AG04449 (cell line): ENCODE measurements around the gene MYO1E.

Source experiments
- CTCF ChIA-PET: fragments of 350-600 bp; formaldehyde crosslinking; extraction: SDS; loops from one replicate; lab custom pipeline; 2021; ENCODE audit warnings: antibody characterized with exemption; lab: Yijun Ruan, JAX
- POLR2A ChIA-PET: fragments of 400-600, 350-600 bp; formaldehyde crosslinking; extraction: SDS; loops from one replicate; lab custom pipeline; 2020; ENCODE audit warnings: antibody characterized with exemption, inconsistent platforms; lab: Yijun Ruan, JAX
- DNase-seq: peaks from one replicate; pipeline ENCODE4 v3.0.0-alpha.2; 2010; ENCODE audit warnings: low read depth, low spot score
- H3K4me3 ChIP-seq: 2 replicates; pipeline ENCODE4 v1.5.1; 2011; ENCODE audit warnings: low read depth, mild to moderate bottlenecking, control low read depth, low read length
- CTCF ChIP-seq: IDR thresholded peaks from one replicate; pipeline ENCODE4 v1.5.1; 2011; ENCODE audit warnings: mild to moderate bottlenecking, moderate library complexity, low read length, control low read depth, inconsistent platforms; ENCODE audit not compliant: insufficient read depth; ENCODE audit errors: missing control alignments

Gene MYO1E

GRCh38 chr15:59315914-59316451 is 56.7 kb downstream of the MYO1E start:
- no peak for DNase-seq
- no peak for TF ChIP-seq CTCF
- CTCF ChIA-PET, result interaction anchor here (1.5 to 1.7 kb wide), 4 partner anchors 9 to 69 kb away, joined by 4 to 9 read pairs (median 6); no protein-coding TSS in a partner anchor
- no peak overlapping the region for H3K4me3 ChIP-seq
- POLR2A ChIA-PET, result interaction anchor here (1.9 kb wide), 1 partner anchor 16 kb away, joined by 8 read pairs; no protein-coding TSS in a partner anchor

DNA sequence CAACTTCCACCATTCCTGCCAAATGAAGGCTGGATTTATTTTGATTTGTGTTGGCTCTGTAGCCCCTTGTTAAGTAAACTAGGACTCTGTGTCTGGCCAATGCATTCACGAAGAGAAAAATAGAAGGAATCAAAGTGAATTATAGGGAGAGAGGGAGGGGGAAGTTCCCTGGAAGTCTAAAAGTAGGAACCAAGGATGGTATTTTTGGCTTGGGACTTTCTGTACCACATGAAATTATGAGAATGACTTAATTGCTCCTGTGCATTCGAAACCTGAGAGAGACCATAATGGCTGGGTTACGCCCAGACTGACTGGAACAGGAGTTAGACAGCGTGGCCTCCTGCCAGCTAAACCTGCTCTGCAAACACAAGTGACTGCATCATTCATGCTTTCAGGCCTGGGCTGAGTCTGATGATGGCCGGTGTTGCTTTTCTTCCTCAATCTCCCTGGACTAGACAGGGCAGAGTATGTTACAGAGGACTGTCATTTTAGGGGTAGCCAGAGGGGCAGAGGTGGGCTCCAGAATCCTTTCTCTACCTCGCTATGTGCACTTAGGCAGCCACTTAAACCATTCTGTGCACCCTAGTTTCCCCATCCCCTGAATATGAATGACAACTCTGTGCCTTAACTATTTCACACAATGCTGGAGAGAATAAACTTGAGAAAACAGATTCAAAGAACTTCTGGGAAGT is 58.9 kb downstream of the MYO1E start:
- no peak for DNase-seq
- CTCF ChIA-PET, result no interaction called here
- no peak for TF ChIP-seq CTCF
- H3K4me3 ChIP-seq, result no peak overlapping the region
- POLR2A ChIA-PET, result no interaction called here

DNA sequence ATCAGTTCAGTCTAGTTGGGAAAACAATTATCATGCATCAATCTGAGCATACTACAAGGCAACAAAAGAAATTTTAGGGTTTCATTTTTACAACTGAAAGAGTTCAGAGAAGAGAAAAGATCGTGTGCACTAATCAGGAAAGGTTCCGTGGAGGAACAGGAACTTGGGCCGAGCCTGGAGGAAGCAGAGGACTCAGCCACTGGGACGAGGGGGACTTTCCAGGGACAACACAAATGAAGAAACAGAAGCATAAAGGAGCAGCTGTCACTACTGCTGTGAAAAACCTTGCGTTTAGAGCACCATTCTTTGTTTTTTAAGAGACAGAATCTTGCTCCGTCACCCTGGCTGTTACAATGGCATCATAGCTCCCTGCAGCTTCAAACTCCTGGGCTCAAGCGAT is 60.5 kb downstream of the MYO1E start:
- CTCF ChIA-PET, result no interaction called here

DNA sequence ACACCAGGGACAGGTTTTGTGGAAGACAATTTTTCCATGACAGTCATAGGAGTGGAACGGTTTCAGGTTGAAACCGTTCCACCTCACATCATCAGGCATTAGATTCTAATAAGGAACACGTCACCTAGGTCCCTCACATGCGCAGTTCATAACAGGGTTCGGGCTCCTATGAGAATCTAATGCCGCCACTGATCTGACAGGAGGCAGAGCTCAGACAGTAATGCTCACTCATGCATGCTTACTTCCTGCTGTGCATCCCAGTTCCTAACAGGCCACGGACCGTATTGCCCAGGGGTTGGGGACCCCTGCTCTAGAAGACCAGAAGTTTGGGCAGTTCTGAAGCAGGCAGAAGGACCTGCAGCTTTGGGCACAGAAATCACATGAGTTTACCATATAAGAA is 61.5 kb downstream of the MYO1E start:
- no peak for TF ChIP-seq CTCF
- no peak for DNase-seq
- CTCF ChIA-PET, result no interaction called here
- POLR2A ChIA-PET, result no interaction called here
- no peak overlapping the region for H3K4me3 ChIP-seq

More for the DNA sequence above, 60.5 kb downstream of the MYO1E start:
- DNase-seq, result no peak
- POLR2A ChIA-PET, result no interaction called here
- TF ChIP-seq CTCF, result no peak
- H3K4me3 ChIP-seq, result no peak overlapping the region

DNA sequence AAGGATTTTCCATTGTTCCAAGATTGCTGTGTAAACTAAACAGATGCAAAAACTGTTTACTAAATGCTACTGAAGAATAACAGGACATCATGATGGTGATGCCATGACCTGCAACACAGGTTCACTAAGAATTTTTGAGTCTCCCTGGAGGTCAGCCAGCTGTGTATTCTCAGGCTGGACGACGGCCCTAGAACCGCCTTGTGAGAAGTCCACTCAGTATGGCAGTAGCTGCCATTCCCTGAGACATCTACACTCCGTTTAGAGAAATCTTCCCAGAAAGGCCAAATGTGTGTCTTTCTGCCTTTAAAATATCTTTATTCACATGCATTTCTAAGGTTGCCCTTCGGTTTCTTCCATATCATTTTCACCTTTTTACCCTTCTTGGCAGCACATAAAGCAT is 63.3 kb downstream of the MYO1E start:
- POLR2A ChIA-PET, result no interaction called here
- CTCF ChIA-PET, result interaction anchor here (0.7 kb wide), 1 partner anchor 53 kb away, joined by 3 read pairs; no protein-coding TSS in a partner anchor
- no peak for TF ChIP-seq CTCF
- no peak for DNase-seq
- no peak overlapping the region for H3K4me3 ChIP-seq

GRCh38 chr15:59307165-59307537 is 65.5 kb downstream of the MYO1E start:
- no peak for DNase-seq
- ChIA-PET CTCF (interaction anchor here (1.2 to 1.4 kb wide), 2 partner anchors 8 to 60 kb away, joined by 5 read pairs; no protein-coding TSS in a partner anchor), POLR2A (no interaction called here)
- no peak overlapping the region for H3K4me3 ChIP-seq
- no peak for TF ChIP-seq CTCF
